ENCODE data around the gene CD40.

Gene CD40

DNA sequence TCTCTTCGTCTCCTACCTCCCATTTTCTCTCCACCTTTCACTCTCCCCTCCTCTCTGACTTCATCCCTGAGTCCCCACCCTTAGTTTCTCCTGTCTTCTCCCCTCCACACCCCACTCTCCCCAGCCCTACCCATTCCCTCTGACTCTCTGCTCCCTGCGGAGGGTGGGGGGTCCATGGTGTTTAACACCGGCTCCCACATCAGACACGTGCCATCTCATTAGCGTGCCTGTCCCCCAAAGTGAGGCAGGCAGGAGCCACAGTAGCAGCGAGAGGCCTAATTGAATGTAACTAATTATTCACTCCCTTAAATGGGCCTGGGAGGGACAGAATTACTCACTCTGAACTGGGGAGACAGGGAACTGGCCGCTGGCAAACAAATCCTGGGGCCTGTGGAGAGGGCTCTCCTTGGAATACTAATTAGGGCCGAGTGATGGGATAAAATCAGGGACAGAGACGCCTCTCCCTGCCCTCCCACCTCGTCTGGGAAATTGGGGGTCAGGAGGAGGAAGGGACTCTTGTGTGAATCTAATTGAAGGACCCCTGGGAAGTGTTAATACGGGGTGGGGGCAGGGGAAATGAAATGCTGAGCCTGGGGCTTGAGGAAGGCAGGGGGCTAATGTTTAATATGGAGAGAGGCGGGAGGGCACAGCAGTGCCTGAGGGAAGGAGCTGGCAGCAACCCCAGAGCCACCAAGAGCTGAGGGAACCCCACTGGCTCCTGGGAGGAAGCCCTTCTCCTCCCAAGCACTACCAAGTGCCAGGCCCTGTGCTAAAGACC, 17.9 kb downstream of the CD40 start:
- Histone ChIP-seq H3K36me3 (ENCODE audit: control insufficient read depth, insufficient read depth, low read length) (no peaks in the 10 kb centered on the region), H3K27me3 (ENCODE audit: control insufficient read depth, insufficient read depth, low read length) (peaks cover 10% of the 10 kb centered on the region), H3K9ac (ENCODE audit: low read depth, low read length) (peak overlapping the region; percentile 28; the same call in 1 of the 2 replicates), H3K4me1 (ENCODE audit: control insufficient read depth, insufficient read depth, low read length) (peaks cover 28% of the 10 kb centered on the region), H3K4me3 (ENCODE audit: low read depth, low read length) (no peak overlapping the region), H3K27ac (ENCODE audit: low read depth, low read length) (peak overlapping the region; percentile 26), H3K9me3 (ENCODE audit: control insufficient read depth, insufficient read depth, low read length) (no peaks in the 10 kb centered on the region)

DNA sequence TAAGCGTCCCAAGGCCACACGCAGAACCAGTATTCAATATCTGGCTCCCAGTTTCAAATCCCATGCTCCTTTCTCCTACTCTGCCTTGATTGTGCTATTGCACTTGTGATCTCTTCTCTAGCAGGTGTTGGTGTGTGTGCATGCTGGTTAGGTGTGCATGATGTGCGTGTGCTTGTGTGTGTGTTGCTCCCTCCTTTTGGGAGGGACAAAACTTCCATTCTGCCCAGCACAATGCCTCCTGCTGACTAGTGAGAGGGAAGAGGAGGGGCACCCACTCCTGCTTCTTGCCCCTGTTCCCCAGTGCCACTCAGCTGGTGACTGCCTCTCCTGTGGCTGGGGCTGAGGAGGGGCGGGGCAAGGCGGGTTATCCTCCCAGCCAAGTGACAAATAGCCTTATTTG, 19.7 kb downstream of the CD40 start:
- Histone ChIP-seq H3K36me3 (ENCODE audit: control insufficient read depth, insufficient read depth, low read length) (no peaks in the 10 kb centered on the region), H3K4me1 (ENCODE audit: control insufficient read depth, insufficient read depth, low read length) (peaks cover 31% of the 10 kb centered on the region), H3K27ac (ENCODE audit: low read depth, low read length) (no peak overlapping the region), H3K9ac (ENCODE audit: low read depth, low read length) (no peak overlapping the region), H3K4me3 (ENCODE audit: low read depth, low read length) (no peak overlapping the region), H3K27me3 (ENCODE audit: control insufficient read depth, insufficient read depth, low read length) (peaks cover 7% of the 10 kb centered on the region; the same call in 1 of the 2 replicates), H3K9me3 (ENCODE audit: control insufficient read depth, insufficient read depth, low read length) (no peaks in the 10 kb centered on the region)

DNA sequence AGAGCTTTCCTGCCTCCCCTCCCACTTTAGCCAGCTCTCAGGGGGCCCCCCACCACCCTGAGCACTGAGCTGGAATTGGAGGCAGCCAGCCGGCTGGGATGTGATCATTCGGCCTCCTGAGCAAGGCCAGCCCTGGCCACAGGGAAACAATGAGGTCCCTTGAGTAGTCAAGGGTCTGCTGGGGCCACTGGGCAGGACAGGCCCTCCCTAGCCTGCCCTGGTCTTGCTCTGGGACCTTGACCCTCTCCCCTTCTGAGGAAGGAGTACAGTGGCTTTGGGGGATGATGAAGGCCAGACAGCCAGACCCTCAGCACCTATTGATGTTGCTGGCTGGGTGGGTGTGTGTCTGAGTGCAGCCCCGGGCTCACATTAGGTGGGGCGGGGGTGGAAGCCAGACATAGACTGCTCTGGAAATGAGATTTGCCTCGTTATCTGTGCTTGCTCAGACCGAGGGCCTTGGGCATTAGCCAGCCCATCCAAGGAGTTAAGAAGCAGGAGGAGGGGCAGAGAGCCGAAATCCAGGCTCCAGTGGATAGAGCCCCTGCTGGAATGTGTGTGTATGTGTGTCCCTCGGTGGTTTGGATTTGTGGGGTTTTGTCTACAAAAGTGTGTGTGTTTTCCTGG, 21.3 kb downstream of the CD40 start:
- no peak overlapping the region for H3K9ac ChIP-seq (ENCODE audit: low read depth, low read length)
- peaks cover 29% of the 10 kb centered on the region for H3K4me1 ChIP-seq (ENCODE audit: control insufficient read depth, insufficient read depth, low read length)
- no peaks in the 10 kb centered on the region for H3K36me3 ChIP-seq (ENCODE audit: control insufficient read depth, insufficient read depth, low read length)
- peaks cover 7% of the 10 kb centered on the region; the same call in 1 of the 2 replicates for H3K27me3 ChIP-seq (ENCODE audit: control insufficient read depth, insufficient read depth, low read length)
- H3K4me3 ChIP-seq (ENCODE audit: low read depth, low read length): no peak overlapping the region
- no peaks in the 10 kb centered on the region for H3K9me3 ChIP-seq (ENCODE audit: control insufficient read depth, insufficient read depth, low read length)
- H3K27ac ChIP-seq (ENCODE audit: low read depth, low read length): no peak overlapping the region

DNA sequence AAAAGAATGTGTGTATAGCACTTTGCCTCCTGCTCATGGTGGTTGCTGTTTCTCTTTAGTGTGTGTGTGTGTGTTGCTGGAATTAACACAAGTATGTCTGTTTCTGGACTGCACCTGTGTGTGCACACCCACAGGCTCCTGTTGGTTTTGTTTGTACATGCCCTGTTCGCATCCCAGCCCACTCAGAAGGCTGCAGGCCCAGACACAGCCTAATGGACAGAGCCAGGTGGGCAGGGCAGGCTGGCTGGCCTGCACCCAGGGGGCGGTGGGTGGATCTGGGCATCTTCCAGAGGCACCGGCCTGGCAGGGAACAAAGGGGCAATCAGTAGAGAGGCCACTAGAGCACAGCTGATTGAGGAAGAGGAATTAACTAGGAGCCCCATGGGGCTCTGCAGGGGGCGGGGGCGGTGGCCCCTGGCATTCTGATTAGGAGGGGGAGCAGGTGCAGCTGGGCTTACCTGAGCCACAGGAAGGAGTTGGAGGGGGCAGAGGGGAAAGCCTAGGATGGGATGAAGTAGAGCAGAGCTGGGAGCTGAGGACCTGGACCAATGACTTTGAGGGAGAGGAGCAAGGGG, 21.9 kb downstream of the CD40 start:
- Histone ChIP-seq H3K4me3 (ENCODE audit: low read depth, low read length) (no peak overlapping the region), H3K27me3 (ENCODE audit: control insufficient read depth, insufficient read depth, low read length) (peaks cover 7% of the 10 kb centered on the region; the same call in 1 of the 2 replicates), H3K9ac (ENCODE audit: low read depth, low read length) (no peak overlapping the region), H3K9me3 (ENCODE audit: control insufficient read depth, insufficient read depth, low read length) (no peaks in the 10 kb centered on the region), H3K36me3 (ENCODE audit: control insufficient read depth, insufficient read depth, low read length) (no peaks in the 10 kb centered on the region), H3K4me1 (ENCODE audit: control insufficient read depth, insufficient read depth, low read length) (peaks cover 29% of the 10 kb centered on the region), H3K27ac (ENCODE audit: low read depth, low read length) (no peak overlapping the region)

DNA sequence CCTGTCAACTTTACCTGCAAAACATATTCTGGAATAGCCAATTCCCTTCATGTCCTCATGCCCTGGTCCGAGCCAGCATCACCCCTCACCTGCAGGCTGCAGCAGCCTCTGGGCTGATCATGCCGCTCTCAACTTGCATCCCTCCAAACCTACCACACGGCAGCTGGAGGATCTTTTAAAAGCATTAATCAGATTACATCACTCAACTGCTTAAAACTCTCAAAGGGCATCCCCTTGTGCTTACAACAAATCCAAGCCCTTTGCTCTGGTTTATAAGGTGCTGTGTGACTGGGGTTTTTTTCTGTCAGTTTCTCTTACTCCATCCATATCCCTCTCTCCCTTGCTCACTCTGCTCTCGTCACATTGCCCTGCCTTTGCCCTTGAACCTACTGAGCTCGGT, 24.0 kb downstream of the CD40 start:
- Histone ChIP-seq H3K4me1 (ENCODE audit: control insufficient read depth, insufficient read depth, low read length) (peaks cover 18% of the 10 kb centered on the region), H3K4me3 (ENCODE audit: low read depth, low read length) (no peak overlapping the region), H3K9ac (ENCODE audit: low read depth, low read length) (no peak overlapping the region), H3K27me3 (ENCODE audit: control insufficient read depth, insufficient read depth, low read length) (peaks cover 7% of the 10 kb centered on the region; the same call in 1 of the 2 replicates), H3K36me3 (ENCODE audit: control insufficient read depth, insufficient read depth, low read length) (no peaks in the 10 kb centered on the region), H3K9me3 (ENCODE audit: control insufficient read depth, insufficient read depth, low read length) (no peaks in the 10 kb centered on the region), H3K27ac (ENCODE audit: low read depth, low read length) (no peak overlapping the region)

DNA sequence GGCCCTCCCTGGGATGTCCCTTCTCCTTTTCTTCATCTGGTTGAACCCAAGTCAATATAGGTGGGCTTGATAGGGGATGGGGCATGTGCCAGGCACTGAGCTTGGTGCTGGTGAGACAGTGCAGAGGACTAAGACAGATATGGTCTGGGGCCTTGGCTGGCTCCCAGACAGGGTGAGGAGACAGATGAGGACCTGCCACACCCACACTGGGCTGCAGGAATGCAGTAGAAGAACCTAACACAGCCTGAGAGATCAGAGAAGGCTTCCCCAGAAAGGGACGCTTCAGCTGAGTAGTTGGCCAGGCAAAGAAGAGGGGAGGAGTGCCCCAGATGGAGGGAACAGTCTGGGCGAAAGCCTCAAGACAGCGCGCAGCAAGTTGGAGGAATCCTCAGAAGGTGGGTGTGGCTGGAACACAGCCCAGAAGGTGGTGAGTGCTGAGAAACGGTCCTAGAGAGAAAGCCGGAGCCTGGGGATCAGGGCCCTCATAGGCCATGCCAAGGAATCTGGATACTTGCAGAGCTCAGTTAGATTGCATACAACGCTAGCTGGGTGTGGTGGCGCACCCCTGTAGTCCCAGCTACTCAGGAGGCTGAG, 26.4 kb downstream of the CD40 start:
- Histone ChIP-seq H3K36me3 (ENCODE audit: control insufficient read depth, insufficient read depth, low read length) (no peaks in the 10 kb centered on the region), H3K4me3 (ENCODE audit: low read depth, low read length) (no peak overlapping the region), H3K27me3 (ENCODE audit: control insufficient read depth, insufficient read depth, low read length) (peaks cover 7% of the 10 kb centered on the region; the same call in 1 of the 2 replicates), H3K9ac (ENCODE audit: low read depth, low read length) (no peak overlapping the region), H3K27ac (ENCODE audit: low read depth, low read length) (no peak overlapping the region), H3K9me3 (ENCODE audit: control insufficient read depth, insufficient read depth, low read length) (no peaks in the 10 kb centered on the region), H3K4me1 (ENCODE audit: control insufficient read depth, insufficient read depth, low read length) (peaks cover 14% of the 10 kb centered on the region)

DNA sequence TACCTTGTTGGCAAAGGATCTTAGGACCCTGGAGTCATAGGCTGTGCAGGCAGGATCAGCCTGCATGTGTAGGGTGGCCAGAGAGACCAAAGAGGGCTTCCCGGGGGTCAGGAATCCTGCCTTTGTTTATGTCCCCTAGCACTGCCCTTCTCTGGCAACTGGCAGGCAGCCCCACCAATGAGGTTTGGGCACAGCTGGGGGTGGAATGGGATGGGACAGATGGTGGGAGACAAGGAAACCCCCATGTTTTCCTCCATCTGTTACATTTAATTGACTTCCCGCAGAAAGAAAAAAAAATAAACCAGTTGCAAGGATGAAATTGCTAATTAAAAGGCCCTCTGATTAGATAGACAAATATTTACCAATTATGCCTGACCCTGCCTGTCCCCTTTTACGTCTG, 27.6 kb downstream of the CD40 start:
- Histone ChIP-seq H3K4me1 (ENCODE audit: control insufficient read depth, insufficient read depth, low read length) (peaks cover 5% of the 10 kb centered on the region; the same call in 1 of the 2 replicates), H3K36me3 (ENCODE audit: control insufficient read depth, insufficient read depth, low read length) (no peaks in the 10 kb centered on the region), H3K27ac (ENCODE audit: low read depth, low read length) (no peak overlapping the region), H3K27me3 (ENCODE audit: control insufficient read depth, insufficient read depth, low read length) (peaks cover 4% of the 10 kb centered on the region; the same call in 1 of the 2 replicates), H3K9ac (ENCODE audit: low read depth, low read length) (no peak overlapping the region), H3K9me3 (ENCODE audit: control insufficient read depth, insufficient read depth, low read length) (no peaks in the 10 kb centered on the region), H3K4me3 (ENCODE audit: low read depth, low read length) (no peak overlapping the region)

DNA sequence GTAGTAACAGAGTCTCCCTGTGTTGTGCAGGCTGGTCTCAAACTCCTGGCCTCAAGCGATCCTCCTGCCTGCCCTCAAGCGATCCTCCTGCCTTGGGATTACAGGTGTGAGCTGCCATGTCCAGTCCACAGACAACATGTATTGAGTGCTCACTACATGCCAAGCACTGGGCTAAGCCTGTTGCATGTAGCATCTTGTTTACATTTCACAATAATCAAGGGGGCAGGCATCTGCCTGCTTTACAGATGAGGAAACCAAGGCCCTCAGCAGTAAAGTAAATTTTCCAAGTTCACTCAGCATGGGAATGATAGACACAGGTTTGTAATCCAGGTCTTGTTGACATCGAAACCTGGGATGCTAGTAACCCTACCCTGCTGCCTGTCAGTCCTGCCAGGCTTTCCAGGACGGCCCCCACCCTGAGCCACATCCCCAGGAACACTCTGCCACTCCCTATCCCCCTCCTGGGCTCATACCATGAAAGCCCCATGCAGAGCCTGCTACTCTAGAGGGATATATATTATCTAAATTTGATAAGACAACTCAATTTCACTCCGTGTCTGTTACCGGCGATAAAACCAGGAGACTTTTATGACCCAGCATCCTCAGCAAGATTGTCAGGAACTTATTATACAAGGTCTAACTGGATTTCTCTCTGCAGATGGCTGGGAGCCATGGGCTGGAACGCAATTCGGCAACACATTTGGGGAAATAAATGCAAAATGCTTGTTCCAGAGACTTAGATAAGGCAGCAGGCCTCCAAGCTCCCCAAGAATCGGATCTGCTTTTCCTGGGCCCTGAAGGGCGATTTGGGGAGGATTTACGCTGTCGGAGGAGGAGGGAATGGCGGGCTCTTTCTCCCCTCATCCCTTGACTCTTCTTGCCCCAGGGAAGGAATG, 30.4 kb downstream of the CD40 start:
- Histone ChIP-seq H3K9me3 (ENCODE audit: control insufficient read depth, insufficient read depth, low read length) (no peaks in the 10 kb centered on the region), H3K36me3 (ENCODE audit: control insufficient read depth, insufficient read depth, low read length) (no peaks in the 10 kb centered on the region), H3K9ac (ENCODE audit: low read depth, low read length) (no peak overlapping the region), H3K4me3 (ENCODE audit: low read depth, low read length) (no peak overlapping the region), H3K27me3 (ENCODE audit: control insufficient read depth, insufficient read depth, low read length) (no peaks in the 10 kb centered on the region), H3K4me1 (ENCODE audit: control insufficient read depth, insufficient read depth, low read length) (no peaks in the 10 kb centered on the region; the same call in 1 of the 2 replicates), H3K27ac (ENCODE audit: low read depth, low read length) (no peak overlapping the region)

DNA sequence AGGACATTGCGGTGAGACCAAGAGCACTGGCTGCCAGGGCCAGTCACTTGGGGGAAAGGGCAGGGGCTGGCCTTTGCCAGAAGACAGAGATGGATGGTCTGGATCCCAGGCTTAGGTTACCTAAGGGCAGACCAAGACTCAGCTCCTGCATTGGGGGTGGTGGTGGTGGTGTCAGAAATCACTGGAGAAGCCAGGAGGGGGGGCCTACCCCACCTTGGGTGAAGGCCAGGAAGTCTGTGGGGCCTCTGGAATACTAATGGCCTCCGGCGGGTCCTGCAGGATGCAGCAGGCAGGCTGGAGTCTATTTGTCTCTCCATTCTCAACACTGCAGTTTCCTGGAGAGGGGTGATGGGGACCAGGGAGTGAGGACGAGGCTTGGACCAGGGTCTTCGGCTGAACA, 32.8 kb downstream of the CD40 start:
- H3K4me3 ChIP-seq (ENCODE audit: low read depth, low read length): no peak overlapping the region
- no peaks in the 10 kb centered on the region for H3K9me3 ChIP-seq (ENCODE audit: control insufficient read depth, insufficient read depth, low read length)
- H3K27me3 ChIP-seq (ENCODE audit: control insufficient read depth, insufficient read depth, low read length): no peaks in the 10 kb centered on the region
- no peak overlapping the region for H3K9ac ChIP-seq (ENCODE audit: low read depth, low read length)
- no peak overlapping the region for H3K27ac ChIP-seq (ENCODE audit: low read depth, low read length)
- H3K4me1 ChIP-seq (ENCODE audit: control insufficient read depth, insufficient read depth, low read length): no peaks in the 10 kb centered on the region; the same call in 1 of the 2 replicates
- H3K36me3 ChIP-seq (ENCODE audit: control insufficient read depth, insufficient read depth, low read length): no peaks in the 10 kb centered on the region

DNA sequence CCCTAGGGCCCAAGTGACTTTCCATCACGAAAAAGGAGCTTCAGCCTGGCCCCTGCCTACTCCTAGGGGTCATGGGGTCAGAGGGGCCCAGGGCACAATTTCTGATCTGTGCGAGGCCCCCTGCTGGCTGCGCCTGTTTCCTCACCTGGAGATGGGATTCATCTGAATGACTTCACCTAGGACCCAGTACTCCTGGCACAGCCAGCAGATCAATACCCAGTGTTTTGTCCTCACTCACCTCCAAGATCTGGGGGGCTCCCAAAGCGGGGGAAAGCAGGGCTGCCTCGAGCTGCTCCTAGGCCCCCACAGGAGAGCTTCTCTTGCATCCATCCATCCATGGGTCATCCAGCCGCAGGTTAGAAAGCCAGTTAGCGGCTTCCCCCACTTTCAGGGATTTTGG, 33.8 kb downstream of the CD40 start:
- no peaks in the 10 kb centered on the region for H3K9me3 ChIP-seq (ENCODE audit: control insufficient read depth, insufficient read depth, low read length)
- H3K4me3 ChIP-seq (ENCODE audit: low read depth, low read length): no peak overlapping the region
- no peak overlapping the region for H3K27ac ChIP-seq (ENCODE audit: low read depth, low read length)
- H3K27me3 ChIP-seq (ENCODE audit: control insufficient read depth, insufficient read depth, low read length): no peaks in the 10 kb centered on the region
- H3K36me3 ChIP-seq (ENCODE audit: control insufficient read depth, insufficient read depth, low read length): no peaks in the 10 kb centered on the region
- no peak overlapping the region for H3K9ac ChIP-seq (ENCODE audit: low read depth, low read length)
- H3K4me1 ChIP-seq (ENCODE audit: control insufficient read depth, insufficient read depth, low read length): no peaks in the 10 kb centered on the region
